GM21390 (cell line): ENCODE measurements around the gene SH3PXD2B.
"Not testable (repeated sequence)": the region's sequence is repeated elsewhere in the genome, so short reads cannot be mapped to it uniquely, and the experiment has no call there.

ENCODE experiments used
- ATAC-seq: cut with Tn5 transposase; IDR thresholded peaks from one replicate; pipeline ENCODE4 v1.9.1; 2021; ENCODE audit not compliant: unreplicated experiment

The SH3PXD2B gene

GRCh38 chr5:172374783-172375182 lies 79.5 kb downstream of the SH3PXD2B start:
- no peak for ATAC-seq

- ATAC-seq: no peak
Measured at GRCh38 chr5:172373680-172374079, 80.6 kb downstream of the SH3PXD2B start.

GRCh38 chr5:172371684-172372083 lies 82.6 kb downstream of the SH3PXD2B start:
- ATAC-seq: no peak

GRCh38 chr5:172370648-172371545 lies 83.4 kb downstream of the SH3PXD2B start:
- no peak for ATAC-seq

GRCh38 chr5:172370237-172370640 lies 84.1 kb downstream of the SH3PXD2B start:
- no peak for ATAC-seq

- not testable (repeated sequence) for ATAC-seq
Measured at GRCh38 chr5:172368699-172369098, 85.6 kb downstream of the SH3PXD2B start.

GRCh38 chr5:172365948-172366608 lies 88.2 kb downstream of the SH3PXD2B start:
- no peak for ATAC-seq

GRCh38 chr5:172364773-172365172 lies 89.6 kb downstream of the SH3PXD2B start:
- ATAC-seq: no peak

GRCh38 chr5:172362755-172363154 lies 91.6 kb downstream of the SH3PXD2B start:
- ATAC-seq: no peak

GRCh38 chr5:172361566-172362238 lies 92.6 kb downstream of the SH3PXD2B start:
- ATAC-seq: no peak

GRCh38 chr5:172358345-172358744 lies 96.0 kb downstream of the SH3PXD2B start:
- ATAC-seq: no peak

- ATAC-seq: no peak
Measured at GRCh38 chr5:172356527-172356926, 97.8 kb downstream of the SH3PXD2B start.

GRCh38 chr5:172356047-172356446 lies 98.3 kb downstream of the SH3PXD2B start:
- no peak for ATAC-seq

GRCh38 chr5:172353846-172354245 lies 100.5 kb downstream of the SH3PXD2B start:
- no peak for ATAC-seq

- ATAC-seq: no peak
Measured at GRCh38 chr5:172353271-172353812, 101.0 kb downstream of the SH3PXD2B start.

- not testable (repeated sequence) for ATAC-seq
Measured at GRCh38 chr5:172352526-172352925, 101.8 kb downstream of the SH3PXD2B start.

- no peak for ATAC-seq
Measured at GRCh38 chr5:172351240-172351778, 103.0 kb downstream of the SH3PXD2B start.

GRCh38 chr5:172350212-172351181 lies 103.8 kb downstream of the SH3PXD2B start:
- no peak for ATAC-seq

GRCh38 chr5:172348733-172349132 lies 105.6 kb downstream of the SH3PXD2B start:
- not testable (repeated sequence) for ATAC-seq

GRCh38 chr5:172348084-172348483 lies 106.2 kb downstream of the SH3PXD2B start:
- ATAC-seq: no peak
